H1 (cell line): Measurements from ENCODE around the gene UCN3. TPM values are rescaled to one million over a fixed set of nuclear protein-coding genes. Genes with fewer than 3 reads are reported as not detected.

Experiments used
- GTF2F1 ChIP-seq: IDR thresholded peaks from 2 replicates; pipeline ENCODE4 v1.6.1; 2012; ENCODE audit warnings: low read depth, low read length, improper control_type of control experiment, borderline replicate concordance
- KDM1A ChIP-seq: fragments of 200-600, 300-600 bp; sonication (generic); IDR thresholded peaks from 2 replicates; pipeline ENCODE4 v1.7.1; 2016; ENCODE audit warnings: mild to moderate bottlenecking, low read length, borderline replicate concordance
- SIN3A ChIP-seq, 2 experiments: IDR thresholded peaks in 1 of 2; conservative IDR thresholded peaks in 1 of 2; 2 replicates each; pipeline ENCODE4 v1.6.1; 2011 to 2012; ENCODE audit warnings: low read length in 2 of 2, improper control_type of control experiment in 1 of 2, low read depth in 1 of 2, mild to moderate bottlenecking in 1 of 2
- SIRT6 ChIP-seq: IDR thresholded peaks from one replicate; pipeline ENCODE4 v1.7.1; 2012; ENCODE audit warnings: low read length, inconsistent platforms
- polyA plus RNA-seq, 7 experiments: library from polyadenylated mRNA; depleted of rRNA in 3 of 7; stranded (reverse) in 5 of 7; unstranded in 2 of 7; fragments of >200 nt in 5 of 7; fragments of 200-250 nt in 2 of 7; gene quantifications; 1 replicate in 5 of 7; 2 replicates in 1 of 7; 4 replicates in 1 of 7; pipeline versions ENCODE4 v1.2.1 to v1.2.3, GENCODE V29; 2011 to 2013; ENCODE audit warnings: missing spikeins in 2 of 7, mixed read lengths in 2 of 7
- total RNA-seq: library from RNA; stranded (reverse); fragmentation: NEBNext Ultra II Directional; extraction: Animal tissue kit (Norgen Biotek cat#: 25700); gene quantifications from 2 replicates; pipeline ENCODE4 v1.2.1, GENCODE V29; 2021

Gene UCN3
- total and polyA plus RNA-seq, 2 of the 8 experiments (the other 6 are each of a cell fraction or from before 2014, with no cell fraction given), result not detected

DNA sequence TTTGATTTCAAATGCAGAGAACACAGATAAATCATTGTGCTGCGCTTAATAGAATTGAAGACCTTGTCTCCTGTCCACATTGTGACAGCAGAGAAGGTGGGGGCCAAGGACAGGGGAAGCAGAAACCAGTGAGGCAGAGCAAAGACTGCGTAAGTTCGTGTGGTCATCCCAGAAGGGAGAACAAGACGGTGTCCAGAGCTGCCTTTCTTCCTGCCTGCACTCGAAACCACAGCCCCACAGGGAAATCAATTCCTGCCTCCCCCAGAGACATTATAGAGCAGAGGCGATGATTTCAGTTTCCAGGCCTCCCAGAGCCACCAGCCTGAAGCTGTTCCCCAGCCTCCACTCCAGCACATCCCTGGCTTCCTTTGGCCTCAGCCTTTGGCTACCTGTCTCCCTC is 39.7 kb upstream of the UCN3 start (continued):
- TF ChIP-seq SIN3A (conservative IDR thresholded peaks at IDR 0.05 in 1 of 2, IDR thresholded peaks at IDR 0.05 in 1 of 2; ENCODE audit: low read depth in 1 of 2, low read length in 2 of 2) (no peak), SIRT6 (no peak), GTF2F1 (no peak), KDM1A (no peak)
